Measurements from ENCODE around the gene CREB3L4. TPM values are rescaled to one million over a fixed set of nuclear protein-coding genes. Genes with fewer than 3 reads are reported as not detected.

Gene CREB3L4
- polyA plus RNA-seq, result 0.57 and 1.4 TPM in 2 replicates

GRCh38 chr1:153967107-153967999 lies at the start of gene CREB3L4:
Gene CREB3L4 (plus strand): TSS chr1:153967902. CDS start chr1:153968526, 624 bp downstream.

GRCh38 chr1:153922972-153923925 lies 44.5 kb upstream of the CREB3L4 start, which contains the start of gene GATAD2B:
Gene GATAD2B (minus strand): TSS chr1:153922972. CDS start chr1:153828347, 94,625 bp downstream.

GRCh38 chr1:153946622-153947241 lies 21.0 kb upstream of the CREB3L4 start, which contains the start of gene DENND4B:
Gene DENND4B (minus strand): TSS chr1:153946718. CDS start chr1:153944374, 2,344 bp downstream.

GRCh38 chr1:153958111-153958960 lies 9.4 kb upstream of the CREB3L4 start, which contains the start of gene CRTC2:
Gene CRTC2 (minus strand): TSS chr1:153958612. CDS start chr1:153958497, 115 bp downstream.

GRCh38 chr1:153963030-153963849 lies 4.5 kb upstream of the CREB3L4 start, which contains the start of gene SLC39A1:
Gene SLC39A1 (minus strand): TSS chr1:153963537. CDS start chr1:153962715, 822 bp downstream.

GRCh38 chr1:153977250-153978240 lies 9.8 kb downstream of the CREB3L4 start, which contains the start of gene JTB:
Gene JTB (minus strand): TSS chr1:153977674. CDS start chr1:153977252, 422 bp downstream.

GRCh38 chr1:153985941-153986761 lies 18.4 kb downstream of the CREB3L4 start, which contains the start of gene RAB13:
Gene RAB13 (minus strand): TSS chr1:153986339. CDS start chr1:153986236, 103 bp downstream.

GRCh38 chr1:153990468-153991150 lies 22.9 kb downstream of the CREB3L4 start, which contains the start of gene RPS27:
Gene RPS27 (plus strand): TSS chr1:153990762. CDS start chr1:153990797, 35 bp downstream.

Other genes with a start within 250 kb of the CREB3L4 start
- 12.1 and 16.4 TPM in 2 replicates for gene INTS3, start 239.9 kb upstream of the CREB3L4 start, polyA plus RNA-seq
- 1.2 and 5.0 TPM in 2 replicates for gene SLC27A3, start 192.5 kb upstream of the CREB3L4 start, polyA plus RNA-seq
- gene GATAD2B, start 44.9 kb upstream of the CREB3L4 start, polyA plus RNA-seq, result 6.8 and 10.9 TPM in 2 replicates
- 4.2 and 4.7 TPM in 2 replicates for gene DENND4B, start 21.2 kb upstream of the CREB3L4 start, polyA plus RNA-seq
- gene CRTC2, start 9.3 kb upstream of the CREB3L4 start, polyA plus RNA-seq, result 1.9 and 2.2 TPM in 2 replicates
- 4.4 and 10.6 TPM in 2 replicates for gene SLC39A1, start 4.4 kb upstream of the CREB3L4 start, polyA plus RNA-seq
- gene JTB, start 9.8 kb downstream of the CREB3L4 start, polyA plus RNA-seq, result 80.0 and 112 TPM in 2 replicates
- gene RAB13, start 18.4 kb downstream of the CREB3L4 start, polyA plus RNA-seq, result 2.4 and 2.9 TPM in 2 replicates
- gene RPS27, start 22.9 kb downstream of the CREB3L4 start, polyA plus RNA-seq, result 1,044 and 1,179 TPM in 2 replicates
- gene NUP210L, start 187.2 kb downstream of the CREB3L4 start, polyA plus RNA-seq, result 0.11 and 0.27 TPM in 2 replicates
- 83.3 and 111 TPM in 2 replicates for gene TPM3, start 224.2 kb downstream of the CREB3L4 start, polyA plus RNA-seq
- gene CFAP141, start 238.4 kb downstream of the CREB3L4 start, polyA plus RNA-seq, result not detected in 2 replicates

All from Purkinje cell (primary cell).